IMR-90 (cell line): ENCODE data around the gene FAM177B. TPM values are rescaled to one million over a fixed set of nuclear protein-coding genes. Genes with fewer than 3 reads are reported as not detected.

Source experiments
- ATAC-seq: fragments of 200-7000 bp; cut with Tn5 transposase; 2 replicates; pipeline ENCODE4 v1.9.1; 2020; ENCODE audit warnings: low read depth, mild to moderate bottlenecking, moderate library complexity
- BruUV-seq: library from RNA; stranded (reverse); fragments of 400-500 nt; replicated peaks from 2 replicates; lab custom pipeline; 2021; lab: Mats Ljungman, UMichigan
- CTCF ChIA-PET: fragments of 300-600 bp; formaldehyde crosslinking; extraction: SDS; loops from one replicate; lab custom pipeline; 2021; ENCODE audit warnings: antibody characterized with exemption; lab: Yijun Ruan, JAX
- POLR2A ChIA-PET: fragments of 300-600 bp; sonication (Branson Sonifier 250); formaldehyde crosslinking; loops from one replicate; lab custom pipeline; 2022; ENCODE audit warnings: antibody characterized with exemption; ENCODE audit not compliant: unreplicated experiment; lab: Charles Lee
- DNase-seq: peaks from one replicate; pipeline ENCODE4 v3.0.0; 2013
- H2AFZ ChIP-seq: replicated peaks from 2 replicates; pipeline ENCODE3; 2013; ENCODE audit warnings: low read length, mild to moderate bottlenecking; ENCODE audit not compliant: poor library complexity
- H2AK5ac ChIP-seq: 2 replicates; pipeline ENCODE4 v1.6.1; 2013; ENCODE audit warnings: low read depth, low read length, inconsistent platforms
- H2AK9ac ChIP-seq: replicated peaks from 2 replicates; pipeline ENCODE3; 2013; ENCODE audit warnings: mild to moderate bottlenecking, low read depth, low read length, moderate library complexity; ENCODE audit not compliant: poor library complexity
- H2BK120ac ChIP-seq: 2 replicates; pipeline ENCODE4 v1.6.1; 2013; ENCODE audit warnings: low read depth, low read length, inconsistent platforms
- H2BK15ac ChIP-seq: 3 replicates; pipeline ENCODE4 v1.6.1; 2013; ENCODE audit warnings: low read depth, low read length, inconsistent platforms
- H2BK20ac ChIP-seq: 2 replicates; pipeline ENCODE4 v1.6.1; 2013; ENCODE audit warnings: low read depth, mild to moderate bottlenecking, inconsistent platforms, low read length, moderate library complexity
- H2BK5ac ChIP-seq: 2 replicates; pipeline ENCODE4 v1.6.1; 2013; ENCODE audit warnings: mild to moderate bottlenecking, low read depth, low read length, inconsistent platforms; ENCODE audit not compliant: poor library complexity, severe bottlenecking
- H3K14ac ChIP-seq: replicated peaks from 2 replicates; pipeline ENCODE4 v1.6.1; 2013; ENCODE audit warnings: low read depth, low read length, inconsistent platforms
- H3K18ac ChIP-seq: 2 replicates; pipeline ENCODE4 v1.6.1; 2013; ENCODE audit warnings: low read depth, low read length, control low read depth
- H3K23ac ChIP-seq: 2 replicates; pipeline ENCODE4 v1.6.1; 2013; ENCODE audit warnings: low read depth, low read length, inconsistent platforms
- H3K27ac ChIP-seq: 2 replicates; pipeline ENCODE4 v1.5.1; 2013; ENCODE audit warnings: mild to moderate bottlenecking, control low read depth, low read length; ENCODE audit not compliant: insufficient read depth
- H3K27me3 ChIP-seq: 2 replicates; pipeline ENCODE4 v1.6.1; 2013; ENCODE audit warnings: low read length; ENCODE audit not compliant: control insufficient read depth, insufficient read depth
- H3K36me3 ChIP-seq: 2 replicates; pipeline ENCODE4 v1.6.1; 2013; ENCODE audit warnings: low read length, mixed read lengths; ENCODE audit not compliant: control insufficient read depth, insufficient read depth
- H3K4ac ChIP-seq: 2 replicates; pipeline ENCODE4 v1.6.1; 2013; ENCODE audit warnings: low read depth, low read length, inconsistent platforms
- H3K4me1 ChIP-seq: 2 replicates; pipeline ENCODE4 v1.6.1; 2013; ENCODE audit warnings: low read length, mixed read lengths; ENCODE audit not compliant: control insufficient read depth, insufficient read depth
- H3K4me2 ChIP-seq: 2 replicates; pipeline ENCODE4 v1.6.1; 2013; ENCODE audit warnings: low read depth, mild to moderate bottlenecking, control low read depth, low read length, moderate library complexity
- H3K4me3 ChIP-seq: 2 replicates; pipeline ENCODE4 v1.5.1; 2013; ENCODE audit warnings: low read depth, mild to moderate bottlenecking, control low read depth, low read length, moderate library complexity; ENCODE audit not compliant: insufficient read depth
- H3K56ac ChIP-seq: 2 replicates; pipeline ENCODE4 v1.6.1; 2013; ENCODE audit warnings: low read length, inconsistent platforms; ENCODE audit not compliant: insufficient read depth; ENCODE audit errors: extremely low read depth
- H3K79me1 ChIP-seq, 2 experiments: 2 replicates each; pipeline ENCODE4 v1.6.1; 2013; ENCODE audit warnings: low read length in 2 of 2, inconsistent platforms in 1 of 2, low read depth in 1 of 2
- H3K9ac ChIP-seq: 2 replicates; pipeline ENCODE4 v1.6.1; 2013; ENCODE audit warnings: low read depth, low read length, control low read depth
- H3K9me1 ChIP-seq: 2 replicates; pipeline ENCODE4 v1.6.1; 2013; ENCODE audit warnings: low read length, inconsistent platforms; ENCODE audit not compliant: insufficient read depth
- H3K9me3 ChIP-seq: 2 replicates; pipeline ENCODE4 v1.6.1; 2013; ENCODE audit warnings: low read length; ENCODE audit not compliant: control insufficient read depth, insufficient read depth
- H4K20me1 ChIP-seq: 2 replicates; pipeline ENCODE4 v1.6.1; 2013; ENCODE audit warnings: low read length, inconsistent platforms; ENCODE audit not compliant: insufficient read depth
- H4K5ac ChIP-seq: 2 replicates; pipeline ENCODE4 v1.6.1; 2013; ENCODE audit warnings: mild to moderate bottlenecking, low read depth, low read length, control low read depth
- H4K8ac ChIP-seq, 2 experiments: 2 replicates each; pipeline ENCODE4 v1.6.1; 2013; ENCODE audit warnings: low read depth in 2 of 2, low read length in 2 of 2, control low read depth in 1 of 2, inconsistent platforms in 1 of 2
- H4K91ac ChIP-seq: 2 replicates; pipeline ENCODE4 v1.6.1; 2013; ENCODE audit warnings: low read depth, low read length, inconsistent platforms; ENCODE audit not compliant: insufficient read depth
- POLR2A ChIP-seq: IDR thresholded peaks from 2 replicates; pipeline ENCODE4 v1.6.1; 2012; ENCODE audit warnings: mild to moderate bottlenecking, low read depth, low read length
- RFX5 ChIP-seq: IDR thresholded peaks from 2 replicates; pipeline ENCODE4 v1.8.0; 2012; ENCODE audit warnings: low read depth, mild to moderate bottlenecking, low read length, moderate library complexity
- WGBS, 2 experiments: methylation state at CpG; one replicate each; pipeline versions ENCODE4 v1.1.5 to v1.1.7; 2013; ENCODE audit warnings: missing lambda C conversion rate in 2 of 2; ENCODE audit not compliant: insufficient read length in 1 of 2; ENCODE audit errors: extremely low coverage in 2 of 2; 5-methylcytosine and 5-hydroxymethylcytosine counted together
- dilution Hi-C: fragments of 300-500 bp; cut with HindIII; formaldehyde crosslinking; loops from one replicate; pipeline ENCODE4 v1.14.3; 2018; ENCODE audit warnings: low sequenced_read_pairs; ENCODE audit not compliant: unreplicated experiment
- in situ Hi-C: fragments of 300-500 bp; cut with MboI; formaldehyde crosslinking; loops from 3 replicates; pipeline ENCODE4 v1.14.3; 2019; ENCODE audit warnings: low sequenced_read_pairs, inconsistent platforms, mixed read lengths
- intact Hi-C: fragments of 100-400 bp; cut with micrococcal nuclease; formaldehyde crosslinking; loops from 2 replicates; pipeline ENCODE4 v1.10.0; 2022
- polyA plus RNA-seq, 3 experiments: library from polyadenylated mRNA; depleted of rRNA; stranded (reverse); fragments of >200 nt; gene quantifications; 2 replicates each; pipeline ENCODE4 v1.2.3, GENCODE V29; 2012; ENCODE audit warnings: low replicate concordance in 1 of 3
- total RNA-seq: library from RNA; depleted of rRNA; stranded (reverse); fragments of >200 nt; gene quantifications from 2 replicates; pipeline ENCODE4 v1.2.3, GENCODE V29; 2012

The FAM177B gene
- total and polyA plus RNA-seq, 2 of the 4 experiments (the other 2 are of a cell fraction) = not detected

GRCh38 chr1:222711319-222712252 lies 25.4 kb upstream of the FAM177B start:
- peak overlapping the region; percentile 98 for H2AK9ac ChIP-seq
- intact Hi-C loops = loop anchor here (1.0 to 2.0 kb wide), 2 partner anchors 67 to 246 kb away; no protein-coding TSS in a partner anchor
- H4K20me1 ChIP-seq = no peaks in the 10 kb centered on the region; the same call in 1 of the 2 replicates
- 0% methylated on average over 12 of the region's 42 CpGs; no CpG with 5 or more reads in 1 of the 2 experiments for WGBS, 2 experiments
- H2BK120ac ChIP-seq = peak overlapping the region; percentile 54
- peak overlapping the region; percentile 92 for H3K4ac ChIP-seq
- H3K9me3 ChIP-seq = no peaks in the 10 kb centered on the region
- no peaks in the 10 kb centered on the region; the same call in 1 of the 2 replicates for H3K9me1 ChIP-seq
- ATAC-seq = peak; percentile 42
- peak overlapping the region; percentile 96 for H3K23ac ChIP-seq
- H3K27ac ChIP-seq = peak overlapping the region; percentile 68
- H4K8ac ChIP-seq = peak overlapping the region; percentile 26 to 39
- H3K56ac ChIP-seq = peak overlapping the region; percentile 82
- H3K4me3 ChIP-seq = peak overlapping the region; percentile 92
- peak overlapping the region; percentile 47 for H2BK5ac ChIP-seq
- ChIA-PET CTCF (no interaction called here), POLR2A (no interaction called here)
- peak overlapping the region; percentile 58 for H3K4me2 ChIP-seq
- no peaks in the 10 kb centered on the region for H3K27me3 ChIP-seq
- H3K18ac ChIP-seq = peak overlapping the region; percentile 16
- peak overlapping the region; percentile 21; the same call in 1 of the 2 replicates for H2BK20ac ChIP-seq
- peaks cover 3% of the 10 kb centered on the region for H3K36me3 ChIP-seq
- no TSS peak for BruUV-seq
- dilution Hi-C loops = no loop called here
- peak overlapping the region; percentile 88 for H3K14ac ChIP-seq
- H4K5ac ChIP-seq = peak overlapping the region; percentile 4
- TF ChIP-seq POLR2A (0 out of 2 replicates have a peak, but pooled peaks have one; percentile 30), RFX5 (no peak)
- peak overlapping the region; percentile 86 for H2AFZ ChIP-seq
- H2BK15ac ChIP-seq = peak overlapping the region; percentile 53; the same call in 1 of the 3 replicates
- in situ Hi-C loops = no loop called here
- H4K91ac ChIP-seq = peak overlapping the region; percentile 72
- peak; percentile 57 for DNase-seq
- peak overlapping the region; percentile 68 for H3K9ac ChIP-seq
- peaks cover 7 to 51% of the 10 kb centered on the region in 2 experiments; a peak in 2 of 4 replicates for H3K79me1 ChIP-seq
- H2AK5ac ChIP-seq = peak overlapping the region; percentile 75
- no peaks in the 10 kb centered on the region for H3K4me1 ChIP-seq
